Endothelial cell of umbilical vein (primary cell): ENCODE data around the gene SORCS2. TPM values are rescaled to one million over a fixed set of nuclear protein-coding genes. Genes with fewer than 3 reads are reported as not detected.

Source experiments
- BruUV-seq: library from RNA; stranded (reverse); fragments of 400-500 nt; replicated peaks from 2 replicates; lab custom pipeline; 2021; lab: Mats Ljungman, UMichigan
- CTCF ChIA-PET: fragments of 300-600, 350-600 bp; sonication (Branson Sonifier 250); formaldehyde crosslinking; loops from one replicate; lab custom pipeline; 2021; ENCODE audit warnings: antibody characterized with exemption, inconsistent platforms; lab: Charles Lee
- POLR2A ChIA-PET: fragments of 300-600, 350-600 bp; sonication (Branson Sonifier 250); formaldehyde crosslinking; loops from one replicate; lab custom pipeline; 2021; ENCODE audit warnings: antibody characterized with exemption, inconsistent platforms; lab: Charles Lee
- DNase-seq: peaks from one replicate; pipeline ENCODE4 v3.0.0-alpha.2; 2011; ENCODE audit warnings: low read depth, low spot score
- FAIRE-seq: peaks from 2 replicates; lab custom pipeline; 2011; peaks lifted over from hg19 to GRCh38; lab: Jason Lieb, UNC
- H2AFZ ChIP-seq: 2 replicates; pipeline ENCODE4 v1.6.0; 2012; ENCODE audit warnings: low read depth, low read length, control low read depth, inconsistent platforms
- H3K27ac ChIP-seq: 2 replicates; pipeline ENCODE4 v1.5.1; 2011; ENCODE audit warnings: low read depth, mild to moderate bottlenecking, control low read depth, low read length, moderate library complexity; ENCODE audit not compliant: insufficient read depth
- H3K27me3 ChIP-seq, 2 experiments: 2 replicates each; pipeline versions ENCODE4 v1.6.0 to v1.6.1; 2011; ENCODE audit warnings: low read length in 2 of 2, mixed read lengths in 1 of 2; ENCODE audit not compliant: control insufficient read depth in 2 of 2, insufficient read depth in 2 of 2
- H3K36me3 ChIP-seq, 2 experiments: 2 replicates in 1 of 2; 3 replicates in 1 of 2; pipeline ENCODE4 v1.5.1; 2011; ENCODE audit warnings: low read length in 2 of 2, mild to moderate bottlenecking in 1 of 2, moderate library complexity in 1 of 2; ENCODE audit not compliant: control insufficient read depth in 2 of 2, insufficient read depth in 2 of 2; ENCODE audit errors: extremely low read depth in 1 of 2
- H3K4me1 ChIP-seq: 3 replicates; pipeline ENCODE4 v1.5.1; 2011; ENCODE audit warnings: mild to moderate bottlenecking, low read length; ENCODE audit not compliant: control insufficient read depth, insufficient read depth; ENCODE audit errors: extremely low read depth
- H3K4me2 ChIP-seq: 2 replicates; pipeline ENCODE4 v1.6.1; 2011; ENCODE audit warnings: low read length, control low read depth, mixed read lengths; ENCODE audit not compliant: insufficient read depth
- H3K4me3 ChIP-seq, 3 experiments: fragments of 200-600 bp in 1 of 3; sonication (generic), shearing (Covaris generic) in 1 of 3; replicated peaks in 1 of 3; 2 replicates each; pipeline ENCODE4 v1.5.1; 2011 to 2016; ENCODE audit warnings: control low read depth in 3 of 3, low read length in 3 of 3, mild to moderate bottlenecking in 2 of 3, inconsistent platforms in 1 of 3, low read depth in 1 of 3, moderate library complexity in 1 of 3; ENCODE audit not compliant: insufficient read depth in 1 of 3
- H3K79me2 ChIP-seq: 2 replicates; pipeline ENCODE4 v1.6.0; 2012; ENCODE audit warnings: low read length, inconsistent platforms; ENCODE audit not compliant: control insufficient read depth, insufficient read depth
- H3K9ac ChIP-seq: replicated peaks from 2 replicates; pipeline ENCODE3; 2011; ENCODE audit warnings: low read length, control low read depth; ENCODE audit not compliant: insufficient read depth; ENCODE audit errors: extremely low read depth
- H3K9me1 ChIP-seq: replicated peaks from 3 replicates; pipeline ENCODE4 v1.6.0; 2011; ENCODE audit warnings: mild to moderate bottlenecking, low read length; ENCODE audit not compliant: control insufficient read depth, insufficient read depth; ENCODE audit errors: extremely low read depth
- H3K9me3 ChIP-seq: replicated peaks from 2 replicates; pipeline ENCODE4 v1.5.1; 2012; ENCODE audit warnings: low read length, inconsistent platforms; ENCODE audit not compliant: control insufficient read depth, insufficient read depth
- H4K20me1 ChIP-seq: replicated peaks from 2 replicates; pipeline ENCODE3; 2011; ENCODE audit warnings: mild to moderate bottlenecking, low read length; ENCODE audit not compliant: control insufficient read depth, insufficient read depth; ENCODE audit errors: extremely low read depth
- CTCF ChIP-seq, 2 donors: IDR thresholded peaks; 1 replicate in 1 of 2; 2 replicates in 1 of 2; pipeline ENCODE4 v1.5.1; 2011; ENCODE audit warnings: low read length in 2 of 2, mild to moderate bottlenecking in 2 of 2, moderate library complexity in 2 of 2, control low read depth in 1 of 2, inconsistent platforms in 1 of 2, low read depth in 1 of 2; ENCODE audit not compliant: insufficient read depth in 1 of 2; ENCODE audit errors: extremely low read depth in 1 of 2
- EZH2 ChIP-seq: IDR thresholded peaks from 2 replicates; pipeline ENCODE4 v1.6.1; 2012; ENCODE audit warnings: borderline replicate concordance, low read depth, mild to moderate bottlenecking, moderate library complexity, low read length, inconsistent platforms; ENCODE audit not compliant: severe bottlenecking
- FOS ChIP-seq: IDR thresholded peaks from 2 replicates; pipeline ENCODE4 v1.6.1; 2011; ENCODE audit warnings: mild to moderate bottlenecking, low read length, moderate library complexity, borderline replicate concordance; ENCODE audit not compliant: insufficient read depth
- GATA2 ChIP-seq: IDR thresholded peaks from 2 replicates; pipeline ENCODE4 v1.7.0; 2011; ENCODE audit warnings: low read depth, mild to moderate bottlenecking, moderate library complexity, mixed read lengths, low read length; ENCODE audit not compliant: insufficient read length, insufficient read depth
- JUN ChIP-seq: IDR thresholded peaks from 2 replicates; pipeline ENCODE4 v1.6.1; 2011; ENCODE audit warnings: borderline replicate concordance, low read depth; ENCODE audit not compliant: insufficient read length, insufficient read depth
- MAX ChIP-seq: IDR thresholded peaks from 2 replicates; pipeline ENCODE4 v1.6.1; 2011; ENCODE audit not compliant: insufficient read depth, insufficient read length
- MYC ChIP-seq: IDR thresholded peaks from one replicate; pipeline ENCODE4 v1.6.1; 2011; ENCODE audit warnings: mild to moderate bottlenecking, low read depth, low read length
- POLR2A ChIP-seq: IDR thresholded peaks from 2 replicates; pipeline ENCODE4 v1.6.1; 2012; ENCODE audit warnings: low read depth, mild to moderate bottlenecking, control low read depth, low read length
- POLR2AphosphoS5 ChIP-seq: IDR thresholded peaks from 2 replicates; pipeline ENCODE4 v1.6.1; 2012; ENCODE audit warnings: low read depth, mild to moderate bottlenecking, control low read depth, low read length, moderate library complexity; ENCODE audit not compliant: insufficient read depth
- dilution Hi-C: fragments of 300-500 bp; cut with MboI; formaldehyde crosslinking; loops from one replicate; pipeline ENCODE4 v1.15.0; 2019; ENCODE audit warnings: low sequenced_read_pairs; ENCODE audit not compliant: extremely low pct_ligation_motif_present
- intact Hi-C: fragments of 100-400 bp; cut with micrococcal nuclease; formaldehyde crosslinking; loops from one replicate; pipeline ENCODE4 v1.10.0; 2022
- polyA plus RNA-seq, 4 experiments: library from polyadenylated mRNA; depleted of rRNA in 3 of 4; stranded (reverse) in 3 of 4; unstranded in 1 of 4; fragments of >200 nt; gene quantifications; 2 replicates each; pipeline versions ENCODE4 v1.2.1 to v1.2.3, GENCODE V29; 2011 to 2012; ENCODE audit warnings: missing spikeins in 1 of 4
- total RNA-seq: library from RNA; stranded (reverse); gene quantifications from 2 replicates; pipeline ENCODE4 v1.2.3, GENCODE V29; 2021

The SORCS2 gene
- total and polyA plus RNA-seq, 2 donors (not counting 3 experiments of a cell fraction or from before 2014, with no cell fraction given) = not detected

GRCh38 chr4:7469023-7469422 lies 276.7 kb downstream of the SORCS2 start:
- no TSS peak for BruUV-seq
- ChIA-PET CTCF (interaction anchor here (1.5 kb wide), 1 partner anchor 12 kb away, joined by 3 read pairs; no protein-coding TSS in a partner anchor), POLR2A (no interaction called here)
- dilution Hi-C loops = no loop called here
- no peaks in the 10 kb centered on the region for H3K9me3 ChIP-seq
- intact Hi-C loops = no loop called here
- no peaks in the 10 kb centered on the region for H3K79me2 ChIP-seq
- H4K20me1 ChIP-seq = no peaks in the 10 kb centered on the region
- no peak overlapping the region for H3K9ac ChIP-seq
- no peak overlapping the region for H2AFZ ChIP-seq
- FAIRE-seq = no peak
- H3K36me3 ChIP-seq = no peaks in the 10 kb centered on the region
- no peaks in the 10 kb centered on the region for H3K4me1 ChIP-seq
- H3K4me2 ChIP-seq = no peak overlapping the region
- no peaks in the 10 kb centered on the region for H3K27me3 ChIP-seq
- no peak for TF ChIP-seq MAX
- TF ChIP-seq CTCF (IDR thresholded peaks at IDR 0.05; ENCODE audit: extremely low read depth in 1 of 2, insufficient read depth in 1 of 2, low read depth in 1 of 2, low read length in 2 of 2) = no peak
- no peak for TF ChIP-seq POLR2A
- no peak for TF ChIP-seq POLR2AphosphoS5
- TF ChIP-seq EZH2 = no peak
- TF ChIP-seq GATA2 = no peak
- TF ChIP-seq FOS = no peak
- TF ChIP-seq JUN = no peak
- no peak for TF ChIP-seq MYC
- H3K4me3 ChIP-seq = no peak overlapping the region
- H3K9me1 ChIP-seq = no peaks in the 10 kb centered on the region
- H3K27ac ChIP-seq = no peak overlapping the region
- no peak for DNase-seq
